ENCODE data around the gene DUSP5.

The DUSP5 gene

GRCh38 chr10:110508159-110508788 lies 10.6 kb downstream of the DUSP5 start:
- no peak for TF ChIP-seq CTCF (IDR thresholded peaks at IDR 0.05; ENCODE audit: control extremely low read depth, extremely low read depth, low read depth, missing control alignments)
- ChIA-PET CTCF (interaction anchor here (0.7 to 1.6 kb wide), 4 partner anchors 11 to 154 kb away, joined by 3 to 6 read pairs (median 4); no protein-coding TSS in a partner anchor), POLR2A (interaction anchor here (1.5 kb wide), 1 partner anchor 9 kb away, joined by 5 read pairs; no protein-coding TSS in a partner anchor)
- DNase-seq (ENCODE audit: extremely low spot score) = no peak

DNA sequence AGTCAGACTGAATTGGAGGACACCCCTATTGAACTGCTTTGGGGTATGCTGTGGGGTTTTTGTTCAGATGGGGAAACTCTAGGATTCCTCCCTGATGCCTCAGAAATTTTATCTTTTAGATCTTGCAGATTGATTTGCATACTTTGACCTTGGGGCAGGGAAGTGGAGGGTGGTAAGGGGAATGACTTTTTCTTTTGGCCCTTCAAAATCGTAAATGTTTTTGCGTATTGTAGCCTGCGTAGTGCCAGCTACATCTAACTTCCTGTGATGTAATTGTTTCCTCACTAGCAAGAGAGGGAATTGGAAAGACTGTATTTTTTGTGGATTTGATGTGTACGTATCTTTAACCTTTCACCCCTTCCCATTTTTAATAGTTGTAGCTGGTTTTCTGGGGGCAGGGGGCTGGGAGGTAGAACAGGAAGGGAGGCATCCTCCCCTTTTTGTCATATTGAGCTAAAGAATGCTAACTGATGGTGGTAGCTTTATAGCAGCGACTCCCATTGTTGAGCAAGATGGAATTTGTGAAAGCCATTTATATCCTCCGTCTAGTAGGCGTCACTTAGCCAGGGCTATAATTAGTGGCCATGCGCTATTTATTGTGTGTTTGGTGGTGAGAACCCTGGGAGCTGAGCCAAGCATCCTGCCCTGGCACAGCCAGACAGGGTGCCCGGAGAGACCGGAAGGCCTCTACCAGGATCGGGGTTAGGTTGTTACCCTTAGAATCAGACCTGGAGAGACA lies 11.3 kb downstream of the DUSP5 start:
- CTCF ChIA-PET = interaction anchor here (0.7 to 1.3 kb wide), 2 partner anchors 10 to 27 kb away, joined by 3 to 5 read pairs; no protein-coding TSS in a partner anchor
- POLR2A ChIA-PET = interaction anchor here (1.5 kb wide), 1 partner anchor 10 kb away, joined by 5 read pairs; no protein-coding TSS in a partner anchor
- no peak for DNase-seq (ENCODE audit: extremely low spot score)
- TF ChIP-seq CTCF (IDR thresholded peaks at IDR 0.05; ENCODE audit: control extremely low read depth, extremely low read depth, low read depth, missing control alignments) = no peak

GRCh38 chr10:110509560-110509959 lies 11.9 kb downstream of the DUSP5 start:
- no peak for DNase-seq (ENCODE audit: extremely low spot score)
- ChIA-PET POLR2A (no interaction called here), CTCF (no interaction called here)
- no peak for TF ChIP-seq CTCF (IDR thresholded peaks at IDR 0.05; ENCODE audit: control extremely low read depth, extremely low read depth, low read depth, missing control alignments)

GRCh38 chr10:110510086-110510485 lies 12.4 kb downstream of the DUSP5 start:
- POLR2A ChIA-PET = no interaction called here
- no peak for TF ChIP-seq CTCF (IDR thresholded peaks at IDR 0.05; ENCODE audit: control extremely low read depth, extremely low read depth, low read depth, missing control alignments)

GRCh38 chr10:110510730-110511129 lies 13.0 kb downstream of the DUSP5 start:
- no peak for DNase-seq (ENCODE audit: extremely low spot score)
- TF ChIP-seq CTCF (IDR thresholded peaks at IDR 0.05; ENCODE audit: control extremely low read depth, extremely low read depth, low read depth, missing control alignments) = no peak
- ChIA-PET CTCF (interaction anchor here (1.5 kb wide), 1 partner anchor 12 kb away, joined by 5 read pairs; no protein-coding TSS in a partner anchor), POLR2A (no interaction called here)

More at GRCh38 chr10:110510086-110510485, 12.4 kb downstream of the DUSP5 start:
- CTCF ChIA-PET = no interaction called here
- DNase-seq (ENCODE audit: extremely low spot score) = no peak

- TF ChIP-seq CTCF (IDR thresholded peaks at IDR 0.05; ENCODE audit: control extremely low read depth, extremely low read depth, low read depth, missing control alignments) = no peak
- ChIA-PET POLR2A (interaction anchor here (1.0 to 1.4 kb wide), 4 partner anchors 9 to 157 kb away, joined by 3 to 7 read pairs (median 4); no protein-coding TSS in a partner anchor), CTCF (interaction anchor here (0.7 to 2.9 kb wide), 9 partner anchors 11 to 201 kb away, joined by 3 to 13 read pairs (median 5); no protein-coding TSS in a partner anchor)
- no peak for DNase-seq (ENCODE audit: extremely low spot score)
These were observed 14.2 kb downstream of the DUSP5 start for GRCh38 chr10:110511734-110512449.
